HG03469 (cell line): ENCODE results near the gene TNFAIP2.

Experiments
- ATAC-seq: cut with Tn5 transposase; IDR thresholded peaks from one replicate; pipeline ENCODE4 v1.9.1; 2021; ENCODE audit warnings: mild to moderate bottlenecking, moderate library complexity, moderate number of reproducible peaks; ENCODE audit not compliant: unreplicated experiment

TNFAIP2 gene

GRCh38 chr14:103121846-103122584, 1.2 kb upstream of the TNFAIP2 start:
- ATAC-seq = no peak

GRCh38 chr14:103122585-103122946, 695 bp upstream of the TNFAIP2 start:
- ATAC-seq = no peak

GRCh38 chr14:103123634-103124500, 606 bp downstream of the TNFAIP2 start:
- ATAC-seq = no peak

GRCh38 chr14:103124501-103125001, 1.3 kb downstream of the TNFAIP2 start:
- ATAC-seq = no peak

- no peak for ATAC-seq
These were observed 2.1 kb downstream of the TNFAIP2 start for GRCh38 chr14:103125098-103126070.

GRCh38 chr14:103126088-103126872, 3.0 kb downstream of the TNFAIP2 start:
- ATAC-seq = no peak

- ATAC-seq = no peak
These were observed 3.6 kb downstream of the TNFAIP2 start for GRCh38 chr14:103126873-103127304.

- no peak for ATAC-seq
These were observed 4.1 kb downstream of the TNFAIP2 start for GRCh38 chr14:103127356-103127755.

GRCh38 chr14:103127861-103128598, 4.8 kb downstream of the TNFAIP2 start:
- ATAC-seq = no peak

- ATAC-seq = no peak
These were observed 5.5 kb downstream of the TNFAIP2 start for GRCh38 chr14:103128631-103129300.

- no peak for ATAC-seq
These were observed 6.2 kb downstream of the TNFAIP2 start for GRCh38 chr14:103129301-103130016.

- no peak for ATAC-seq
These were observed 6.9 kb downstream of the TNFAIP2 start for GRCh38 chr14:103130017-103130764.

GRCh38 chr14:103130965-103131364, 7.7 kb downstream of the TNFAIP2 start:
- ATAC-seq = no peak

GRCh38 chr14:103131580-103131979, 8.3 kb downstream of the TNFAIP2 start:
- ATAC-seq = no peak

GRCh38 chr14:103132381-103133209, 9.3 kb downstream of the TNFAIP2 start:
- no peak for ATAC-seq
